ENCODE data around the gene WDR62.

Gene WDR62

GRCh38 chr19:36149673-36150406 lies 95.1 kb downstream of the WDR62 start:
- TF ChIP-seq CTCF (IDR thresholded peaks at IDR 0.05; ENCODE audit: low read depth, low read length) = no peak

GRCh38 chr19:36150586-36150985 lies 95.9 kb downstream of the WDR62 start:
- TF ChIP-seq CTCF (IDR thresholded peaks at IDR 0.05; ENCODE audit: low read depth, low read length) = no peak
- H3K4me3 ChIP-seq (ENCODE audit: low read depth, low read length) = no peak overlapping the region

More at GRCh38 chr19:36149673-36150406, 95.1 kb downstream of the WDR62 start:
- H3K4me3 ChIP-seq (ENCODE audit: low read depth, low read length) = no peak overlapping the region

- TF ChIP-seq CTCF (IDR thresholded peaks at IDR 0.05; ENCODE audit: low read depth, low read length) = no peak
- H3K4me3 ChIP-seq (ENCODE audit: low read depth, low read length) = no peak overlapping the region
Observed at GRCh38 chr19:36151144-36152018, 96.7 kb downstream of the WDR62 start.

- no peak for TF ChIP-seq CTCF (IDR thresholded peaks at IDR 0.05; ENCODE audit: low read depth, low read length)
- no peak overlapping the region for H3K4me3 ChIP-seq (ENCODE audit: low read depth, low read length)
Observed at GRCh38 chr19:36152019-36152351, 97.3 kb downstream of the WDR62 start.

GRCh38 chr19:36152352-36153091 lies 97.8 kb downstream of the WDR62 start, which contains the start of gene COX7A1:
COX7A1 (minus strand) TSS chr19:36152447; CDS start chr19:36152407, 40 bp downstream.
- H3K4me3 ChIP-seq (ENCODE audit: low read depth, low read length) = no peak within 1 kb of the TSS
- no peak for TF ChIP-seq CTCF (IDR thresholded peaks at IDR 0.05; ENCODE audit: low read depth, low read length)

GRCh38 chr19:36153126-36153525 lies 98.4 kb downstream of the WDR62 start:
- no peak for TF ChIP-seq CTCF (IDR thresholded peaks at IDR 0.05; ENCODE audit: low read depth, low read length)

More at GRCh38 chr19:36153126-36153525, 98.4 kb downstream of the WDR62 start:
- no peak overlapping the region for H3K4me3 ChIP-seq (ENCODE audit: low read depth, low read length)

Measured in WI38 (cell line).